GM23248 (cell line): Measurements from ENCODE around the gene NINJ1. TPM values are rescaled to one million over a fixed set of nuclear protein-coding genes. Genes with fewer than 3 reads are reported as not detected.

Experiments used
- DNase-seq: peaks from one replicate; pipeline ENCODE4 v3.0.0-alpha.2; 2015
- H2AFZ ChIP-seq: fragments of 200-600 bp; sonication (generic); 2 replicates; pipeline ENCODE4 v1.6.1; 2016; ENCODE audit warnings: antibody characterized with exemption
- H3F3A ChIP-seq: fragments of 200-600 bp; sonication (generic); 2 replicates; pipeline ENCODE4 v1.6.1; 2016; ENCODE audit warnings: mild to moderate bottlenecking, antibody characterized with exemption, mixed run types; ENCODE audit not compliant: insufficient read depth
- H3K27ac ChIP-seq: fragments of 200-600 bp; sonication (generic); 2 replicates; pipeline ENCODE4 v1.5.1; 2016; ENCODE audit warnings: mild to moderate bottlenecking
- H3K27me3 ChIP-seq: fragments of 200-600 bp; sonication (generic); replicated peaks from 2 replicates; pipeline ENCODE4 v1.6.1; 2016; ENCODE audit warnings: mild to moderate bottlenecking; ENCODE audit not compliant: insufficient read depth
- H3K36me3 ChIP-seq: fragments of 200-600 bp; sonication (generic); 2 replicates; pipeline ENCODE4 v1.6.1; 2016; ENCODE audit warnings: low read depth, mild to moderate bottlenecking
- H3K4me1 ChIP-seq: fragments of 200-600 bp; sonication (generic); 2 replicates; pipeline ENCODE4 v1.6.1; 2016; ENCODE audit warnings: mild to moderate bottlenecking; ENCODE audit not compliant: insufficient read depth
- H3K4me2 ChIP-seq: fragments of 200-600 bp; sonication (generic); one replicate; pipeline ENCODE4 v1.6.1; 2016; ENCODE audit warnings: mild to moderate bottlenecking; ENCODE audit not compliant: unreplicated experiment
- H3K4me3 ChIP-seq: fragments of 200-600 bp; sonication (generic); 2 replicates; pipeline ENCODE4 v1.5.1; 2016; ENCODE audit warnings: mild to moderate bottlenecking
- H3K79me2 ChIP-seq: fragments of 200-600 bp; sonication (generic); 2 replicates; pipeline ENCODE4 v1.6.1; 2016; ENCODE audit warnings: mild to moderate bottlenecking; ENCODE audit not compliant: insufficient read depth
- H3K9ac ChIP-seq: fragments of 200-600 bp; sonication (generic); 2 replicates; pipeline ENCODE4 v1.6.1; 2016; ENCODE audit warnings: mild to moderate bottlenecking
- H3K9me2 ChIP-seq: fragments of 200-600 bp; sonication (generic); 2 replicates; pipeline ENCODE4 v1.6.1; 2016; ENCODE audit warnings: mixed run types, mild to moderate bottlenecking, moderate library complexity; ENCODE audit not compliant: insufficient read depth
- H3K9me3 ChIP-seq: fragments of 200-600 bp; sonication (generic); one replicate; pipeline ENCODE4 v1.6.1; 2017; ENCODE audit warnings: low read depth
- H4K20me1 ChIP-seq: fragments of 200-600 bp; sonication (generic); 2 replicates; pipeline ENCODE4 v1.6.0; 2016; ENCODE audit not compliant: insufficient read depth
- EZH2 ChIP-seq: fragments of 200-600 bp; sonication (generic); IDR thresholded peaks from 2 replicates; pipeline ENCODE4 v1.6.1; 2018; ENCODE audit warnings: antibody characterized with exemption, mild to moderate bottlenecking; ENCODE audit not compliant: insufficient read depth, poor library complexity, severe bottlenecking
- EZH2phosphoT487 ChIP-seq: fragments of 200-600 bp; sonication (generic); IDR thresholded peaks from 2 replicates; pipeline ENCODE4 v1.6.1; 2018; ENCODE audit warnings: antibody characterized with exemption, moderate library complexity, mild to moderate bottlenecking, low read depth; ENCODE audit not compliant: insufficient read depth
- WGBS, 2 experiments: methylation state at CpG; one replicate each; pipeline ENCODE4 v1.1.6; 2015 to 2017; ENCODE audit warnings: low lambda C conversion rate in 2 of 2, low coverage in 1 of 2; ENCODE audit errors: missing lambda C conversion rate in 2 of 2; 5-methylcytosine and 5-hydroxymethylcytosine counted together
- in situ Hi-C: fragments of 300-500 bp; cut with MboI; formaldehyde crosslinking; loops from 2 replicates; pipeline ENCODE4 v1.15.0; 2020
- polyA plus RNA-seq: library from polyadenylated mRNA; unstranded; fragments of >200 nt; fragmentation: Nextera tagmentation; extraction: Ambion mirVana; gene quantifications from 2 replicates; pipeline ENCODE4 v1.2.1, GENCODE V29; 2016
- total RNA-seq: library from RNA; depleted of rRNA; stranded (reverse); fragments of >200 nt; shearing (Covaris generic); gene quantifications from 2 replicates; pipeline ENCODE4 v1.2.3, GENCODE V29; 2014

Gene NINJ1
- total and polyA plus RNA-seq, 2 experiments from 2014 or later = 24.9 to 44.2 TPM

DNA sequence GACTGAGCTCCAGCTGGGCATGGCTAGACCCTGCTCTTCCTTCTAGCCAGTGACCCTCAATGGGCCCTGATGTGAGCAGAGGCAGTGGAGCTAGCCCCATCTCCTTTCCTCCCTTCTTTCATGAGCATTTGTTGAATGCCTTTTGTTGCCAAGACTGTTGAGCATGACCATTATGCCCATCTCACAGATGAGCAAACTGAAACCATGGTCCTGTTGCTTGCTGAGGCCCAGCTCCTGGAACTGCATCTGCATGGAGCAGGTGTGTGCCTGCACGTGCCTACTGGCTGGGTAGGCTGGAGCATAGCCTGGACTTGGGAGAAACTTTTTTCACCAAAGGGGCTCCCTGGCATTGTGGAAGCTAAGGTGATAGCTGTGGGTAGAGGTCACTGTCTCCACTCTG is 46.9 kb upstream of the NINJ1 start:
- Histone ChIP-seq H3K4me3 (no peak overlapping the region), H3K9me2 (no peaks in the 10 kb centered on the region), H4K20me1 (no peaks in the 10 kb centered on the region), H3K79me2 (no peaks in the 10 kb centered on the region), H3K4me2 (no peak overlapping the region), H3K4me1 (no peaks in the 10 kb centered on the region), H3K36me3 (no peaks in the 10 kb centered on the region), H3K9ac (no peak overlapping the region), H3F3A (no peaks in the 10 kb centered on the region), H3K27me3 (peaks cover 30% of the 10 kb centered on the region), H3K9me3 (no peaks in the 10 kb centered on the region), H3K27ac (no peak overlapping the region), H2AFZ (no peak overlapping the region)
- TF ChIP-seq EZH2phosphoT487 (no peak), EZH2 (no peak)
- WGBS, 2 experiments = 23 to 42% methylated on average over 1 of the region's 1 CpG
- in situ Hi-C loops = no loop called here
- DNase-seq = no peak

- TF ChIP-seq EZH2 (no peak), EZH2phosphoT487 (no peak)
- 72% methylated on average over 22 of the region's 22 CpGs for WGBS, 2 experiments
- no peak overlapping the region for H3K4me3 ChIP-seq
- H3K9me3 ChIP-seq = no peaks in the 10 kb centered on the region
- H3K4me1 ChIP-seq = no peaks in the 10 kb centered on the region
- peaks cover 30% of the 10 kb centered on the region for H3K27me3 ChIP-seq
- in situ Hi-C loops = no loop called here
- H4K20me1 ChIP-seq = no peaks in the 10 kb centered on the region
- no peak for DNase-seq
- no peak overlapping the region for H3K4me2 ChIP-seq
- no peaks in the 10 kb centered on the region for H3K79me2 ChIP-seq
- no peaks in the 10 kb centered on the region for H3F3A ChIP-seq
- no peak overlapping the region for H3K9ac ChIP-seq
- H2AFZ ChIP-seq = no peak overlapping the region
- no peaks in the 10 kb centered on the region for H3K9me2 ChIP-seq
- H3K36me3 ChIP-seq = no peaks in the 10 kb centered on the region
- no peak overlapping the region for H3K27ac ChIP-seq
Measured at GRCh38 chr9:93178851-93179786, 45.1 kb upstream of the NINJ1 start.

- Histone ChIP-seq H3K4me1 (no peaks in the 10 kb centered on the region), H3K4me2 (no peak overlapping the region), H3F3A (no peaks in the 10 kb centered on the region), H4K20me1 (no peaks in the 10 kb centered on the region), H3K79me2 (no peaks in the 10 kb centered on the region), H3K27ac (no peak overlapping the region), H2AFZ (no peak overlapping the region), H3K4me3 (no peak overlapping the region), H3K9ac (no peak overlapping the region), H3K27me3 (peaks cover 22% of the 10 kb centered on the region; the same call in 1 of the 2 replicates), H3K36me3 (no peaks in the 10 kb centered on the region), H3K9me3 (no peaks in the 10 kb centered on the region), H3K9me2 (no peaks in the 10 kb centered on the region)
- in situ Hi-C loops = no loop called here
- TF ChIP-seq EZH2 (no peak), EZH2phosphoT487 (no peak)
- 15 to 18% methylated on average over 6 of the region's 6 CpGs for whole genome bisulfite sequencing, 2 experiments
- no peak for DNase-seq
Measured at GRCh38 chr9:93177676-93178075, 43.6 kb upstream of the NINJ1 start.

DNA sequence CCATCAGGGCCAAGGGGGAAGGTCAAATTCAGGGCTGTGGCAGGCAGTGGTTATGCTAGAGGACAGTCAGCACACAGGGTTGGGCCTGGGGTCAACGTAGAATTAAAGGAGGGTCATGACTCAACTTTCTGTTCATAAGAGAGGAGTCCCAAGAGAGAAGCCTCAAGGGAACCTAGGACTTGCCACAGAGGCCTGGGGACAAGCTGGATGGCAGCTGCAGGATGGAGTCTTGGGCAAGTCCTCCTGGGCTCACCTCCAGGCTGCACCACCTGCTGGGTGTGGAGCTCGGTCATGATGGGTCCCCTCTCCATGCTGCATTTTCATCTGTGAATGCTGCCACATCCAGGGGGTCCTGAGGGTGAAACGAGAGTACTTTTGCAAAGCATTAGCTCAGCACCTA is 40.9 kb upstream of the NINJ1 start:
- DNase-seq = no peak
- Histone ChIP-seq H3K79me2 (no peaks in the 10 kb centered on the region), H2AFZ (no peak overlapping the region), H3K27me3 (peaks cover 12% of the 10 kb centered on the region), H3K9ac (no peak overlapping the region), H3K9me2 (no peaks in the 10 kb centered on the region), H3K4me2 (no peak overlapping the region), H3K4me1 (no peaks in the 10 kb centered on the region), H4K20me1 (no peaks in the 10 kb centered on the region), H3F3A (no peaks in the 10 kb centered on the region), H3K27ac (no peak overlapping the region), H3K36me3 (no peaks in the 10 kb centered on the region), H3K4me3 (no peak overlapping the region), H3K9me3 (no peaks in the 10 kb centered on the region)
- in situ Hi-C loops = loop anchor here (25.0 kb wide), 1 partner anchor 387 kb away; no protein-coding TSS in a partner anchor
- 41 to 43% methylated on average over 3 of the region's 3 CpGs for WGBS, 2 experiments
- TF ChIP-seq EZH2 = no peak
- no peak for TF ChIP-seq EZH2phosphoT487
